GM12892 (cell line): ENCODE measurements around the gene GNAQ.

ENCODE experiments used
- POLR2A ChIP-seq: IDR thresholded peaks from 2 replicates; pipeline ENCODE4 v1.6.1; 2011; ENCODE audit warnings: low read depth, low read length, control low read depth
- POLR2AphosphoS5 ChIP-seq: IDR thresholded peaks from 2 replicates; pipeline ENCODE4 v1.6.1; 2011; ENCODE audit warnings: low read depth, low read length, control low read depth
- TAF1 ChIP-seq: IDR thresholded peaks from 2 replicates; pipeline ENCODE4 v1.6.1; 2011; ENCODE audit warnings: low read depth, mild to moderate bottlenecking, control low read depth, low read length, borderline replicate concordance

DNA sequence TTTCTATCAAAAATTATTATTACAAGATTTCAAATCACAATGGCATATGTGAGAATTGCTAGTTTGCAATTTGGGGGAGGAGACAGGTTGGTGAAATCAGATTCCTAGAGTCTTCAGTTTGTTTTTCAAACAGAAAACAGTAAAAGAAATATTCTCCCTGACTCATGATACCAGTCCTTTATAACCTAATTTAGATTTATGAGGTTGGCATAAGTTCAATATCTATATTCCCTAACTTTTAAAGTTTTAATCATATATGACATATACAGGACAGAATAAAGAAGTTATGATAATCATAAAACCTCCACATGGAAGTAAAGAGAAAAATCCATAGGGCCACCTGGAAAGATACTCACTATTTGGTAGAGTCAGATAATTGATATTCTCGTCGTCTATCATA lies 216.4 kb downstream of the GNAQ start:
- TF ChIP-seq POLR2A: no peak
- TF ChIP-seq TAF1: no peak
- TF ChIP-seq POLR2AphosphoS5: no peak
